Tibial artery (tissue), 4 donors: ENCODE measurements around the gene CACNA1A.
"Not testable (repeated sequence)": the region's sequence is repeated elsewhere in the genome, so short reads cannot be mapped to it uniquely, and the experiment has no call there.

ENCODE experiments used
- DNase-seq, 2 donors: peaks; one replicate each; pipeline ENCODE4 v3.0.0-alpha.2; 2019
- H3K27ac ChIP-seq, 2 donors: fragments of 200-600 bp; sonication (generic) in 1 of 2; 1 replicate in 1 of 2; 2 replicates in 1 of 2; pipeline ENCODE4 v1.5.1; 2018 to 2019; ENCODE audit warnings: mild to moderate bottlenecking in 1 of 2
- H3K27me3 ChIP-seq, 2 donors: fragments of 200-600 bp; sonication (generic) in 1 of 2; one replicate each; pipeline versions ENCODE4 v1.5.1 to v1.6.0; 2016 to 2019
- H3K36me3 ChIP-seq, 3 donors: fragments of 200-600 bp; sonication (generic) in 2 of 3; one replicate each; pipeline ENCODE4 v1.5.1; 2016 to 2019; ENCODE audit warnings: mild to moderate bottlenecking in 2 of 3
- H3K4me1 ChIP-seq, 4 donors: fragments of 200-600 bp; sonication (generic) in 2 of 4; 1 replicate in 3 of 4; 2 replicates in 1 of 4; pipeline ENCODE4 v1.5.1; 2016 to 2019
- H3K4me3 ChIP-seq, 2 donors: fragments of 200-600 bp; sonication (generic) in 1 of 2; 1 replicate in 1 of 2; 2 replicates in 1 of 2; pipeline ENCODE4 v1.5.1; 2018 to 2019; ENCODE audit warnings: mild to moderate bottlenecking in 2 of 2
- H3K9me3 ChIP-seq, 3 donors: fragments of 200-600 bp; sonication (generic) in 1 of 3; one replicate each; pipeline ENCODE4 v1.5.1; 2016 to 2019
- CTCF ChIP-seq, 2 experiments: fragments of 200-600 bp in 1 of 2; fragments of 450-650 bp in 1 of 2; IDR thresholded peaks; one replicate each; pipeline ENCODE4 v1.5.1; 2017 to 2019; ENCODE audit warnings: antibody characterized with exemption in 2 of 2, mild to moderate bottlenecking in 1 of 2, moderate library complexity in 1 of 2
- intact Hi-C: fragments of 100-400 bp; cut with DNase I; formaldehyde crosslinking; loops from one replicate; pipeline ENCODE4 v1.15.0; 2023; ENCODE audit warnings: low total_unique reads

CACNA1A gene

GRCh38 chr19:13209484-13210338 lies 296.6 kb downstream of the CACNA1A start:
- TF ChIP-seq CTCF (IDR thresholded peaks at IDR 0.05), result no peak
- no peaks in the 10 kb centered on the region for H3K36me3 ChIP-seq
- peaks cover 0 to 26% (median 15%) of the 10 kb centered on the region in 4 donors for H3K4me1 ChIP-seq
- peaks cover 0 to 3% of the 10 kb centered on the region in 2 donors for H3K27me3 ChIP-seq
- no peak overlapping the region for H3K4me3 ChIP-seq
- no peaks in the 10 kb centered on the region for H3K9me3 ChIP-seq
- no peak overlapping the region for H3K27ac ChIP-seq
- intact Hi-C loops, result no loop called here
- peak in 1 of 2 donors; percentile 62 for DNase-seq

- H3K4me3 ChIP-seq, result peak overlapping the region; percentile 54 to 57
- no peaks in the 10 kb centered on the region for H3K36me3 ChIP-seq
- intact Hi-C loops, result no loop called here
- DNase-seq, result peak in 1 of 2 donors; percentile 67
- peak overlapping the region; percentile 63 to 74 for H3K27ac ChIP-seq
- peaks cover 0 to 26% (median 15%) of the 10 kb centered on the region in 4 donors for H3K4me1 ChIP-seq
- H3K9me3 ChIP-seq, result no peaks in the 10 kb centered on the region
- peaks cover 0 to 3% of the 10 kb centered on the region in 2 donors for H3K27me3 ChIP-seq
- no peak for TF ChIP-seq CTCF (IDR thresholded peaks at IDR 0.05)
Measured at GRCh38 chr19:13208672-13209483, 297.4 kb downstream of the CACNA1A start.

GRCh38 chr19:13207846-13208671 lies 298.2 kb downstream of the CACNA1A start:
- peak in 1 of 2 donors; percentile 41 for DNase-seq
- peak overlapping the region; percentile 63 to 74 for H3K27ac ChIP-seq
- intact Hi-C loops, result no loop called here
- peaks cover 0 to 3% of the 10 kb centered on the region in 2 donors for H3K27me3 ChIP-seq
- no peaks in the 10 kb centered on the region for H3K36me3 ChIP-seq
- no peaks in the 10 kb centered on the region for H3K9me3 ChIP-seq
- peak overlapping the region; percentile 54 to 57 for H3K4me3 ChIP-seq
- TF ChIP-seq CTCF (IDR thresholded peaks at IDR 0.05), result no peak
- peaks cover 0 to 26% (median 15%) of the 10 kb centered on the region in 4 donors for H3K4me1 ChIP-seq

GRCh38 chr19:13207237-13207845 lies 298.9 kb downstream of the CACNA1A start:
- intact Hi-C loops, result no loop called here
- Histone ChIP-seq H3K27me3 (peaks cover 0 to 3% of the 10 kb centered on the region in 2 donors), H3K9me3 (no peaks in the 10 kb centered on the region), H3K27ac (peak overlapping the region; percentile 63 to 74), H3K4me1 (peaks cover 0 to 26% (median 15%) of the 10 kb centered on the region in 4 donors), H3K36me3 (no peaks in the 10 kb centered on the region), H3K4me3 (peak overlapping the region; percentile 54 to 57)
- DNase-seq, result no peak
- no peak for TF ChIP-seq CTCF (IDR thresholded peaks at IDR 0.05)

GRCh38 chr19:13206587-13206986 lies 299.7 kb downstream of the CACNA1A start:
- Histone ChIP-seq H3K9me3 (no peaks in the 10 kb centered on the region), H3K27me3 (no peaks in the 10 kb centered on the region), H3K4me3 (no peak overlapping the region), H3K36me3 (no peaks in the 10 kb centered on the region), H3K27ac (no peak overlapping the region), H3K4me1 (peaks cover 0 to 26% (median 15%) of the 10 kb centered on the region in 4 donors)
- no peak for DNase-seq
- intact Hi-C loops, result no loop called here
- TF ChIP-seq CTCF (IDR thresholded peaks at IDR 0.05), result no peak

- H3K36me3 ChIP-seq, H3K27me3 ChIP-seq, H3K9me3 ChIP-seq, H3K27ac ChIP-seq, H3K4me3 ChIP-seq, DNase-seq, H3K4me1 ChIP-seq, intact Hi-C loops: not testable (repeated sequence)
Measured at GRCh38 chr19:13202112-13202511, 304.2 kb downstream of the CACNA1A start.
